OCI-LY3 (cell line): ENCODE results near the gene ANKRD33.
"Not testable (repeated sequence)": the region's sequence is repeated elsewhere in the genome, so short reads cannot be mapped to it uniquely, and the experiment has no call there.

Experiments
- H2AFZ ChIP-seq: fragments of 200-600, 300-600 bp; shearing (Covaris generic); 2 replicates; pipeline ENCODE4 v1.6.0; 2014; ENCODE audit warnings: antibody characterized with exemption, low read depth, low read length
- H3K27ac ChIP-seq: fragments of 200-600, 300-600 bp; sonication (generic); 2 replicates; pipeline ENCODE4 v1.5.1; 2014; ENCODE audit warnings: mild to moderate bottlenecking, low read length, moderate library complexity, mixed read lengths
- H3K27me3 ChIP-seq: fragments of 200-600, 300-600 bp; sonication (generic); 2 replicates; pipeline ENCODE4 v1.6.1; 2014; ENCODE audit warnings: low read depth, low read length, mixed read lengths
- H3K36me3 ChIP-seq: fragments of 200-600, 300-600 bp; sonication (generic); replicated peaks from 2 replicates; pipeline ENCODE3; 2014; ENCODE audit warnings: low read depth, low read length, mixed read lengths
- H3K4me1 ChIP-seq: fragments of 300-600, 200-600 bp; sonication (generic); 2 replicates; pipeline ENCODE4 v1.6.1; 2014; ENCODE audit warnings: low read length, mixed read lengths
- H3K4me2 ChIP-seq: fragments of 200-600, 300-600 bp; sonication (generic); 2 replicates; pipeline ENCODE4 v1.6.1; 2014; ENCODE audit warnings: low read length, mixed read lengths
- H3K4me3 ChIP-seq: fragments of 300-600, 200-600 bp; sonication (generic); 2 replicates; pipeline ENCODE4 v1.5.1; 2014; ENCODE audit warnings: antibody characterized with exemption, mild to moderate bottlenecking, low read length, moderate library complexity
- H3K79me2 ChIP-seq: fragments of 300-600, 200-600 bp; shearing (Covaris generic); 2 replicates; pipeline ENCODE4 v1.6.1; 2014; ENCODE audit warnings: mild to moderate bottlenecking, low read length, mixed read lengths
- H3K9ac ChIP-seq: fragments of 300-600, 200-600 bp; shearing (Covaris generic); 2 replicates; pipeline ENCODE4 v1.6.0; 2014; ENCODE audit warnings: mild to moderate bottlenecking, low read length, moderate library complexity
- H3K9me3 ChIP-seq: fragments of 200-600, 300-600 bp; shearing (Covaris generic); 2 replicates; pipeline ENCODE4 v1.6.1; 2014; ENCODE audit warnings: low read length, mixed read lengths; ENCODE audit not compliant: insufficient read depth
- H4K20me1 ChIP-seq: fragments of 200-600, 300-600 bp; sonication (generic); 2 replicates; pipeline ENCODE4 v1.6.1; 2016; ENCODE audit warnings: low read length, mixed read lengths; ENCODE audit not compliant: insufficient read depth
- CTCF ChIP-seq: fragments of 200-600, 300-600 bp; sonication (generic); IDR thresholded peaks from 2 replicates; pipeline ENCODE4 v1.5.1; 2014; ENCODE audit warnings: antibody characterized with exemption, low read length, low read depth
- EZH2phosphoT487 ChIP-seq: fragments of 200-600 bp; shearing (Covaris generic); IDR thresholded peaks from 2 replicates; pipeline ENCODE4 v1.6.1; 2018; ENCODE audit warnings: antibody characterized with exemption, mixed run types, low read depth

Gene ANKRD33

GRCh38 chr12:51883295-51883694 is 4.6 kb upstream of the ANKRD33 start:
- Histone ChIP-seq H3K79me2 (no peaks in the 10 kb centered on the region), H3K4me2 (no peak overlapping the region), H3K4me1 (no peaks in the 10 kb centered on the region), H3K36me3 (no peaks in the 10 kb centered on the region), H4K20me1 (no peaks in the 10 kb centered on the region), H3K9me3 (no peaks in the 10 kb centered on the region), H2AFZ (no peak overlapping the region), H3K27ac (no peak overlapping the region), H3K4me3 (no peak overlapping the region), H3K27me3 (no peaks in the 10 kb centered on the region), H3K9ac (no peak overlapping the region)
- no peak for TF ChIP-seq CTCF
- no peak for TF ChIP-seq EZH2phosphoT487

GRCh38 chr12:51883998-51884675 is 3.8 kb upstream of the ANKRD33 start:
- Histone ChIP-seq H3K9me3 (no peaks in the 10 kb centered on the region), H3K27ac (no peak overlapping the region), H4K20me1 (no peaks in the 10 kb centered on the region), H3K9ac (no peak overlapping the region), H3K4me1 (no peaks in the 10 kb centered on the region), H3K4me2 (no peak overlapping the region), H3K4me3 (no peak overlapping the region), H3K36me3 (no peaks in the 10 kb centered on the region), H2AFZ (no peak overlapping the region), H3K27me3 (no peaks in the 10 kb centered on the region), H3K79me2 (no peaks in the 10 kb centered on the region)
- TF ChIP-seq CTCF (no peak), EZH2phosphoT487 (no peak)

- Histone ChIP-seq H3K4me3 (no peak overlapping the region), H3K79me2 (no peaks in the 10 kb centered on the region), H3K36me3 (no peaks in the 10 kb centered on the region), H3K4me1 (no peaks in the 10 kb centered on the region), H3K4me2 (no peak overlapping the region), H3K9ac (no peak overlapping the region), H3K27ac (no peak overlapping the region), H3K9me3 (no peaks in the 10 kb centered on the region), H3K27me3 (no peaks in the 10 kb centered on the region), H2AFZ (no peak overlapping the region), H4K20me1 (no peaks in the 10 kb centered on the region)
- no peak for TF ChIP-seq EZH2phosphoT487
- TF ChIP-seq CTCF, result no peak
Measured at GRCh38 chr12:51884676-51885229, 3.1 kb upstream of the ANKRD33 start.

GRCh38 chr12:51885294-51886020 is 2.4 kb upstream of the ANKRD33 start:
- not testable (repeated sequence) for H3K4me2 ChIP-seq, H3K36me3 ChIP-seq, H3K4me1 ChIP-seq, H3K9me3 ChIP-seq, H3K9ac ChIP-seq, H3K79me2 ChIP-seq, H4K20me1 ChIP-seq, H3K27ac ChIP-seq, H3K27me3 ChIP-seq
- Histone ChIP-seq H2AFZ (peak overlapping the region; percentile 92), H3K4me3 (0 out of 2 replicates have a peak overlapping the region, but pooled peaks have one; percentile 50)
